Activated CD4-positive, CD25-positive, alpha-beta regulatory T cell treated with anti-CD3 and anti-CD28 coated beads, Interleukin-2, amount 50 U/mL, for 24 hours (primary cell): ENCODE results near the gene CATSPERZ.

Source experiments
- ATAC-seq, 2 donors: fragments of 150-1000 bp; cut with Tn5 transposase; one replicate each; pipeline ENCODE4 v1.10.0; 2021; ENCODE audit warnings: mild to moderate bottlenecking in 1 of 2, moderate library complexity in 1 of 2

Gene CATSPERZ

GRCh38 chr11:64342869-64343745, 42.9 kb downstream of the CATSPERZ start:
- ATAC-seq: no peak

DNA sequence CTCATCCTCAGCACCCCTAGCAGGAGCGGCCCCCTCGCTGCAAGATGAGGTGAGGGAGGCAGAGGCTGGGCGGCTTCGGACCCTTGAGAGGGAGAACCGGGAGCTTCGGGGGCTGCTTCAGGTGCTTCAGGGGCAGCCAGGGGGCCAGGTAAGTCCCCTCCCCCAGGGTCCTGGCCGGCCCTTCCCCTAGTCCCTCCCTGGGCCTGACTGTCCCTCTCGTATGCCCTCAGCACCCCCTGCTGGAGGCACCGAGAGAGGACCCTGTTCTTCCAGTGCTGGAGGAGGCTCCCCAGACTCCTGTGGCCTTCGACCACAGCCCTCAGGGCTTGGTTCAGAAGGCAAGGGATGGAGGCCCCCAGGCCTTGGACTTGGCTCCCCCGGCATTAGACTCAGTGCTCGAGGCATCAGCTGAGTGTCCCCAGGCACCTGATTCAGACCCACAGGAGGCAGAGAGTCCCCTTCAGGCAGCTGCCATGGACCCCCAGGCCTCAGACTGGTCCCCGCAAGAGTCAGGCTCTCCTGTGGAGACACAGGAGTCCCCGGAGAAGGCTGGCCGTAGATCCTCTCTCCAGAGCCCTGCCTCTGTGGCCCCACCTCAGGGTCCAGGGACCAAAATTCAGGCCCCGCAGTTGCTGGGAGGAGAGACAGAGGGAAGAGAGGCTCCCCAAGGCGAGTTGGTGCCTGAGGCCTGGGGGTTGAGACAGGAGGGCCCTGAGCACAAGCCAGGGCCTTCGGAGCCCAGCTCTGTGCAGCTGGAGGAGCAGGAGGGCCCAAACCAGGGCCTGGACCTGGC, 43.8 kb downstream of the CATSPERZ start:
- no peak for ATAC-seq

DNA sequence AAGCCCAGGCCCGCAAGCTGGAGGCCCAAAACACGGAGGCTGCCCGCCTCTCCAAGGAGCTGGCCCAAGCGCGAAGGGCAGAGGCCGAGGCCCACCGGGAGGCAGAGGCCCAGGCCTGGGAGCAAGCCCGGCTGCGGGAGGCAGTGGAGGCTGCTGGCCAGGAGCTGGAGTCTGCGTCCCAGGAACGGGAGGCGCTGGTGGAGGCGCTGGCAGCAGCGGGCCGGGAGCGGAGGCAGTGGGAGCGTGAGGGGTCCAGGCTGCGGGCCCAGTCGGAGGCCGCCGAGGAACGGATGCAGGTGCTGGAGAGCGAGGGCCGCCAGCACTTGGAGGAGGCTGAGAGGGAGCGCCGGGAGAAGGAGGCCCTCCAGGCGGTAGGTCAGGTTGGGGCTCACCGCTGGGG, 44.6 kb downstream of the CATSPERZ start:
- no peak for ATAC-seq

DNA sequence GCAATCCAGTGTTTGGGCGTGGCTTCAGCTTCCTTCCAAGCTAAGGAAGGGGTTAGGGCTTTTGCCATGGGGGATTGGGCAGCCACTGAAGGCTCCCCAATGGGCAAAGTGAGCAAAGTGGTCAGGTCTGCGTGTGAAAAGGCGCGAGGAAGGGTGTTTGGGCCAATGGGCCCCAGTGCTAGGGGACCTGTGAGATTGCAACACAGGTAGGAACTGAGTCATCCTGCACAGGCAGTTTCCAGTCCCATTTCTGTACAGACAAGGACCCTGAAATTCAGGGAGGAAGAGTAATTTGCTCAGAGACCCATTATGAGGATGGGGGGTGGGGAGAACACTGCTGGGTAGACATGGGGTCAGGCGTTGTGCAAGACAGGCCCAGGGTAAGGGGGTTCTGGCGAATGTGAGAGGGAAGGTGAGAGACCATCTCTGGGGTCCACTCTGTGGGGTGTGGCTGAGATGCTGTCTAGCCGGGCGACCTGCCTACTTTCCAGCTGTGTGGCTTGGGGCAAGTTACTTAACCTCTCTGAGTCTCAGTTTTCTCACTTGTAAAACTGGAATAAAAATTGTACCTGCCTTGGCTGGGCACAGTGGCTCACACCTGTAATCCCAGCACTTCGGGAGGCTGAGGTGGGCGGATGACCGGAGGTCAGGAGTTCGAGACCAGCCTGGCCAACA, 47.2 kb downstream of the CATSPERZ start:
- ATAC-seq: no peak

DNA sequence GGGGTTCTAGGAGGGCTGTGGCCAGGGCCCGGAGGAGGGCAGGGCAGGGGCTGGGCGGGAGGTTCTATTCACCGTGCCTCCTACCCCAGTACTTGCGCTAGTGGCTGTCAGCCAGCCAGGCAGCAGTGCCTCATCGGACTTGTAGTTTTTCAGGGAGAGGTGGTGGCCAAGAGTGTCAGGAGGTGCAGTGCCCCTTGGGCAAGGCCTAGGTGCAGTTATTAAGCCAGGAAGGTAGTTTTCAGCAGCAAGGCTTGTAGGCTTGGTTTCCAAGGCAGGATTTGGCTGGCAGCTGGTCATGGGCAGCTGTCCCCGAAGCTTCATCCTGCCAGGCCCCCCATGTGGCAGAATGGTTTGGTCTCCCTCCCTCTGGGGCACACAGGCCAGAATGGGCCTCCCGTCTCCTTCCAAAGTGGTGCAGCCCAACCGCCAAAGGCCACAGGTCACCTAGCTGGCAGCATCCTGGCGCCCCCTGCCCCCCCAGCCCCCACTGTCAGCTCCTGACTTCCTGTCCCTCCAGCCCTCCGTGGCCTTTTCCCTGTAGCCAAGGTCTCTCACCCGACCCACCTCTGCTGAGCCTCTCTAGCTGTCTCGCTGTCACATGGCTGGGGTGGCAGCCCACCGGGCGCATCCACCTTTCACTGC, 48.3 kb downstream of the CATSPERZ start:
- no peak for ATAC-seq

GRCh38 chr11:64349025-64349387, 48.8 kb downstream of the CATSPERZ start:
- no peak for ATAC-seq

DNA sequence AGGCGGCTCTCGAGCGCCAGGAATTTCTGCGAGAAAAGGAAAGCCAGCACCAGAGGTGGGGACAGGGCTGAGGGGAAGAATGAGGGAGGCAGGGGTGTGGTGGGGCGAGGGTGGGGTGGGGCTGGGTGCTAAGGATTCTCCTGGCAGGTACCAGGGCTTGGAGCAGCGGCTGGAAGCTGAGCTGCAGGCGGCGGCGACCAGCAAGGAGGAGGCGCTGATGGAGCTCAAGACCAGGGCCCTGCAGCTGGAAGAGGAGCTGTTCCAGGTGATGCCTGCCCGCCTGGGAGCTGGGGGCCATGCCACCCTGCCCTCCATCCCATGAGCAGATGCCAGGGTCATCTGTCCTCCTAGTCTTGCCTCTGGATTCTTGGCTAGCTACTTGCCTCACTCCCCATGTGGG, 49.2 kb downstream of the CATSPERZ start:
- no peak for ATAC-seq

- no peak for ATAC-seq
These were observed 51.0 kb downstream of the CATSPERZ start for GRCh38 chr11:64351136-64351631.

DNA sequence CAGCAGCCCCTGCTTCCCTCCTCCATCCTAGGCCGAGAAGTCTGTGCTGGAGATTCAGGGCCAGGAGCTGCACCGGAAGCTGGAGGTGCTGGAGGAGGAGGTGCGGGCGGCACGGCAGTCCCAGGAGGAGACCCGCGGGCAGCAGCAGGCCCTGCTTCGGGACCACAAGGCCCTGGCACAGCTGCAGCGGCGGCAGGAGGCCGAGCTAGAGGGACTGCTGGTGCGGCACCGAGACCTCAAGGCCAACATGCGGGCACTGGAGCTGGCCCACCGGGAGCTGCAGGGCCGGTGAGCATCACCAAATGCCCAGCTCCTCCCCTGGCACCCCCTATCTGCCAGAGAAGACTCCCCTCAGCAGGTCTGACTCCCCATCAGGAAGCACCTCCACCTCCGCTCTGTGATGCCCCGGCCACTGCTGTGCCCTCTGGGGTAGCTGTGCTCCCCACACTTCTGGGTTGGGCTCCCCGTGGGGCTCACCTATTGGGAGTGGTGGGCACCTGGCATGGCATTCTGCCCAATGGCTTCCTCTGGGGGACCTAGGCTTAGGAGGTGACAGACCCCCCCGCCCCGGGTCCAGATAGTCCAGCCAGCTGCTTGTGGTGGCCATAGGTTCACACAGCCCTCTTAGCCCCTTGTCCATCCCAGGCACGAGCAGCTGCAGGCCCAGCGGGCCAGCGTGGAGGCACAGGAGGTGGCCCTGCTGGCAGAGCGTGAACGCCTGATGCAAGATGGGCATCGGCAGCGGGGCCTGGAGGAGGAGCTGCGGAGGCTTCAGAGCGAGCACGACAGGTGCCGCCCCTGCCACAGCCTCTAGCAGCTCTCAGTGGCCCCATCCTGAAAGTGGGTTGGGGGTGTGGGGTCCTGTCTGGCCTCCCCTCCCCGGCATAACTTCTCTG, 52.2 kb downstream of the CATSPERZ start:
- ATAC-seq: no peak

GRCh38 chr11:64352995-64353714, 53.0 kb downstream of the CATSPERZ start:
- no peak for ATAC-seq

GRCh38 chr11:64353715-64354506, 53.8 kb downstream of the CATSPERZ start:
- no peak for ATAC-seq
